Measurements from ENCODE around the gene SKAP1. TPM values are rescaled to one million over a fixed set of nuclear protein-coding genes. Genes with fewer than 3 reads are reported as not detected.
A peak's percentile ranks its signal among the peaks of the same experiment; 100 is the strongest.

The SKAP1 gene
- total RNA-seq, 1 donor from 2014 or later = 0.27 TPM

- Histone ChIP-seq H3K36me3 (no peaks in the 10 kb centered on the region), H3K9me3 (replicated peaks) (no peaks in the 10 kb centered on the region), H3K4me1 (no peaks in the 10 kb centered on the region), H3K27me3 (ENCODE audit: low read depth) (peaks cover 71% of the 10 kb centered on the region), H3K27ac (replicated peaks) (no peak overlapping the region), H3K4me3 (no peak overlapping the region)
- no peak for DNase-seq
- TF ChIP-seq, protein P1, sequence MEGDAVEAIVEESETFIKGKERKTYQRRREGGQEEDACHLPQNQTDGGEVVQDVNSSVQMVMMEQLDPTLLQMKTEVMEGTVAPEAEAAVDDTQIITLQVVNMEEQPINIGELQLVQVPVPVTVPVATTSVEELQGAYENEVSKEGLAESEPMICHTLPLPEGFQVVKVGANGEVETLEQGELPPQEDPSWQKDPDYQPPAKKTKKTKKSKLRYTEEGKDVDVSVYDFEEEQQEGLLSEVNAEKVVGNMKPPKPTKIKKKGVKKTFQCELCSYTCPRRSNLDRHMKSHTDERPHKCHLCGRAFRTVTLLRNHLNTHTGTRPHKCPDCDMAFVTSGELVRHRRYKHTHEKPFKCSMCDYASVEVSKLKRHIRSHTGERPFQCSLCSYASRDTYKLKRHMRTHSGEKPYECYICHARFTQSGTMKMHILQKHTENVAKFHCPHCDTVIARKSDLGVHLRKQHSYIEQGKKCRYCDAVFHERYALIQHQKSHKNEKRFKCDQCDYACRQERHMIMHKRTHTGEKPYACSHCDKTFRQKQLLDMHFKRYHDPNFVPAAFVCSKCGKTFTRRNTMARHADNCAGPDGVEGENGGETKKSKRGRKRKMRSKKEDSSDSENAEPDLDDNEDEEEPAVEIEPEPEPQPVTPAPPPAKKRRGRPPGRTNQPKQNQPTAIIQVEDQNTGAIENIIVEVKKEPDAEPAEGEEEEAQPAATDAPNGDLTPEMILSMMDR (IDR thresholded peaks at IDR 0.05; ENCODE audit: borderline replicate concordance) = no peak
- intact Hi-C loops (cut with micrococcal nuclease) = no loop called here
These were observed 204.1 kb downstream of the SKAP1 start for GRCh38 chr17:48225725-48226567.

DNA sequence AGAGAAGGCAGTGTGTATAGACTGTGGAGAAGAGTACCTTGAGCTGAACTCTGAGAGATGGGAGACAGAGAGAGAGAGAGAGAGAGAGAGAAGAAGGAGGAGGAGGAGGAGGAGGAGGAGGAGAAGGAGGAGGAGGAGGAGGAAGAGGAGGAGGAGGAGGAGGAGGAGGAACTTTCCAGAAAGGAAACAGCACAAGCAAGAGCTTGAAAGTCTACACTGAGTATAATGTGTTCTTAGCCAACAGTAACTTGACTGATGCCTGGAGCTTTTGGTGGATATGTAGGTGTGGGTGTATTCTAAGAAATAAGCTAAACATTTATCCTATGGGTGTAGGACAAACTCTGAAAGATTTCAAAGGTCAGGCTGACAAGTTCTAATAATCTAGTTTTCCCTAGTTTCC is 206.1 kb downstream of the SKAP1 start:
- H3K4me3 ChIP-seq = no peak overlapping the region
- peaks cover 78% of the 10 kb centered on the region for H3K27me3 ChIP-seq (ENCODE audit: low read depth)
- H3K9me3 ChIP-seq (replicated peaks) = no peaks in the 10 kb centered on the region
- TF ChIP-seq, protein P1 (IDR thresholded peaks at IDR 0.05; ENCODE audit: borderline replicate concordance) = no peak
- DNase-seq = no peak
- no peak overlapping the region for H3K27ac ChIP-seq (replicated peaks)
- no peaks in the 10 kb centered on the region for H3K4me1 ChIP-seq
- intact Hi-C loops (cut with micrococcal nuclease) = no loop called here
- H3K36me3 ChIP-seq = no peaks in the 10 kb centered on the region

- no peak overlapping the region for H3K27ac ChIP-seq (replicated peaks)
- no peak for DNase-seq
- no peak overlapping the region for H3K4me3 ChIP-seq
- intact Hi-C loops (cut with micrococcal nuclease) = no loop called here
- H3K9me3 ChIP-seq (replicated peaks) = no peaks in the 10 kb centered on the region
- peaks cover 70% of the 10 kb centered on the region for H3K27me3 ChIP-seq (ENCODE audit: low read depth)
- no peaks in the 10 kb centered on the region for H3K4me1 ChIP-seq
- no peaks in the 10 kb centered on the region for H3K36me3 ChIP-seq
- TF ChIP-seq, protein P1 (IDR thresholded peaks at IDR 0.05; ENCODE audit: borderline replicate concordance) = no peak
These were observed 210.4 kb downstream of the SKAP1 start for GRCh38 chr17:48219617-48220016.

DNA sequence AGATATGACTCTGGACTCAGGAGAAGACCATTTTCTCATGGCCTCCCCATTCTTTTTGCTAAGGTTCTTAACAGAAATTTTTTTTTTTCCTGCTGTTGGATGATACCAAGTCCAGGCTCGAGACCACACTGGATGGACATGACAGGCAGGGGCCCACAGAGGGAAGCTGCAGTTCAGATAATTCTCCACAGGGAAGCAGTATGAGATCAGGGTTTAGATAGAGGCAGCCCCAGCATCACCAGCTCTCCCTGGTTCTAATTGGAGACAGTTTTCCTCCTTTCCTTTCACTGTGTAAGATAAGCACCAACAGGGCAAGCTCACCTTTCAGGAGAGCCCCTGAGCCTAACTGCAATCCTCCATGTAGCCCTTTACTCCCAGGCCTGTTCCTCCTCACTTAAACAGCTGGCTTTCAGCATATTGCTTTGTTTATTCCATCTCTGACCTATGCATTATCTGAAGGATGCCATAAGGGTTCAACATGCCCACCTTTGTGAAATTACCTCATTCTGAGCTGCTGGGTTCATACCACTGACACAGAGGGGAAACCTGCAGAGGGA is 214.4 kb downstream of the SKAP1 start:
- intact Hi-C loops (cut with micrococcal nuclease) = no loop called here

GRCh38 chr17:48213797-48214196 is 216.2 kb downstream of the SKAP1 start:
- Histone ChIP-seq H3K4me3 (no peak overlapping the region), H3K9me3 (replicated peaks) (no peaks in the 10 kb centered on the region), H3K27ac (replicated peaks) (no peak overlapping the region), H3K36me3 (no peaks in the 10 kb centered on the region), H3K4me1 (no peaks in the 10 kb centered on the region), H3K27me3 (ENCODE audit: low read depth) (peaks cover 70% of the 10 kb centered on the region)
- TF ChIP-seq, protein P1 (IDR thresholded peaks at IDR 0.05; ENCODE audit: borderline replicate concordance) = no peak
- no peak for DNase-seq
- intact Hi-C loops (cut with micrococcal nuclease) = no loop called here

More for the DNA sequence above, 214.4 kb downstream of the SKAP1 start:
- no peak overlapping the region for H3K4me3 ChIP-seq
- H3K36me3 ChIP-seq = no peaks in the 10 kb centered on the region
- H3K27me3 ChIP-seq (ENCODE audit: low read depth) = peaks cover 73% of the 10 kb centered on the region
- TF ChIP-seq, protein P1 (IDR thresholded peaks at IDR 0.05; ENCODE audit: borderline replicate concordance) = peak; percentile 62
- H3K9me3 ChIP-seq (replicated peaks) = no peaks in the 10 kb centered on the region
- H3K27ac ChIP-seq (replicated peaks) = no peak overlapping the region
- H3K4me1 ChIP-seq = no peaks in the 10 kb centered on the region
- DNase-seq = no peak
